ENCODE data around the gene FAM83G. TPM values are rescaled to one million over a fixed set of nuclear protein-coding genes. Genes with fewer than 3 reads are reported as not detected.
"Not testable (repeated sequence)": the region's sequence is repeated elsewhere in the genome, so short reads cannot be mapped to it uniquely, and the experiment has no call there.

Gene FAM83G
- total RNA-seq, result 3.4 to 9.4 TPM (median 8.2 TPM) in 3 replicates
- long read RNA-seq, full-length matches to known transcripts, result 4 of 13 reads
- long read RNA-seq, partial matches to known transcripts, result 9 of 13 reads
- long read RNA-seq, other reads (novel, unspliced or antisense), result 0 of 13 reads

DNA sequence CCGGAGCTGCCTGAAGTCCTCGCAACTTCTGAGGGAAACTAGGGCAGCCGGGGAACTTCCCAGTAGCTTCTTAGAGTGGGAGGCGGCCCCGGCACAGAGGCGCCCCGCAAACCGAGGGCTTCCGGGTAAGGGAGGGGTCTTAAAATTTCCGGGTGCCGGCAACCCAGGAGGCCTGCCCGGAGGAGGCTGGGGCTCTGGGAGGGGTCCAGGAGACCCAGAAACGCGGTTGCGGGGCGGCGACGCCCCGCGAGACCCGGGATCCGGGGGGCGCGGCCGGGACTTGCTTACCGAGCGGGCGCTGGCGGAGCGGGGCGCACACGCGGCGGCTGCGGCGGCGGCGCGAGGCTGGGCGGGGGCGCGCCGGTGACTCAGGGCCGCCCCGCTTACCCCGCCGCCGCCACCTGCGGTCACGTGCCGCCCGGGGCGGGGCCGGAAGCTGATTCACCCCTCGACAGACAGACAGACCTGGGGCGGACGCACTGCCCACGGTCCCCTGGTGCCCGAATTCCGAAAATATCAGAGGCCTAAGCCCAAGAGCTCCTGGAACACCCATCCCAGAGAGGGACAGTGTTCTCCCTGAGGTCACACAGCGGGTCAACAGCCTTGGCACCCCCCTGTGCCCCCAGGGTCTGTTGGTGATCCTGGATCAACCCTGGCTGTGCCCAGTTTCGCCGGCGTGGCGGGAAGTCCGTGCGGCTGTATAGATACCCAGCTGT, at the start of gene FAM83G:
FAM83G (minus strand) TSS at position 344 of the 716 bp plus-strand sequence. CDS start 723 bp downstream, outside the sequence.
- TF ChIP-seq, protein P1, sequence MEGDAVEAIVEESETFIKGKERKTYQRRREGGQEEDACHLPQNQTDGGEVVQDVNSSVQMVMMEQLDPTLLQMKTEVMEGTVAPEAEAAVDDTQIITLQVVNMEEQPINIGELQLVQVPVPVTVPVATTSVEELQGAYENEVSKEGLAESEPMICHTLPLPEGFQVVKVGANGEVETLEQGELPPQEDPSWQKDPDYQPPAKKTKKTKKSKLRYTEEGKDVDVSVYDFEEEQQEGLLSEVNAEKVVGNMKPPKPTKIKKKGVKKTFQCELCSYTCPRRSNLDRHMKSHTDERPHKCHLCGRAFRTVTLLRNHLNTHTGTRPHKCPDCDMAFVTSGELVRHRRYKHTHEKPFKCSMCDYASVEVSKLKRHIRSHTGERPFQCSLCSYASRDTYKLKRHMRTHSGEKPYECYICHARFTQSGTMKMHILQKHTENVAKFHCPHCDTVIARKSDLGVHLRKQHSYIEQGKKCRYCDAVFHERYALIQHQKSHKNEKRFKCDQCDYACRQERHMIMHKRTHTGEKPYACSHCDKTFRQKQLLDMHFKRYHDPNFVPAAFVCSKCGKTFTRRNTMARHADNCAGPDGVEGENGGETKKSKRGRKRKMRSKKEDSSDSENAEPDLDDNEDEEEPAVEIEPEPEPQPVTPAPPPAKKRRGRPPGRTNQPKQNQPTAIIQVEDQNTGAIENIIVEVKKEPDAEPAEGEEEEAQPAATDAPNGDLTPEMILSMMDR (IDR thresholded peaks at IDR 0.05), result no peak
- Mint-ChIP-seq H3K36me3 (ENCODE audit: low read depth) (no peaks in the 10 kb centered on the region), H3K27ac (ENCODE audit: unreplicated experiment) (peak within 1 kb of the TSS; percentile 61), H3K4me1 (ENCODE audit: low read depth) (peaks cover 15% of the 10 kb centered on the region), H3K9me3 (ENCODE audit: low read depth) (peaks cover 4% of the 10 kb centered on the region), H3K27me3 (ENCODE audit: low read depth) (no peaks in the 10 kb centered on the region), H3K4me3 (ENCODE audit: unreplicated experiment) (peak within 1 kb of the TSS; percentile 78)
- DNase-seq (ENCODE audit: low spot score), result no peak

- not testable (repeated sequence) for H3K27ac Mint-ChIP-seq (ENCODE audit: unreplicated experiment); H3K4me3 Mint-ChIP-seq (ENCODE audit: unreplicated experiment); H3K27me3 Mint-ChIP-seq (ENCODE audit: low read depth); H3K9me3 Mint-ChIP-seq (ENCODE audit: low read depth); DNase-seq (ENCODE audit: low spot score); H3K4me1 Mint-ChIP-seq (ENCODE audit: low read depth); H3K36me3 Mint-ChIP-seq (ENCODE audit: low read depth)
These were observed 44.3 kb upstream of the FAM83G start for GRCh38 chr17:19048826-19049225.

DNA sequence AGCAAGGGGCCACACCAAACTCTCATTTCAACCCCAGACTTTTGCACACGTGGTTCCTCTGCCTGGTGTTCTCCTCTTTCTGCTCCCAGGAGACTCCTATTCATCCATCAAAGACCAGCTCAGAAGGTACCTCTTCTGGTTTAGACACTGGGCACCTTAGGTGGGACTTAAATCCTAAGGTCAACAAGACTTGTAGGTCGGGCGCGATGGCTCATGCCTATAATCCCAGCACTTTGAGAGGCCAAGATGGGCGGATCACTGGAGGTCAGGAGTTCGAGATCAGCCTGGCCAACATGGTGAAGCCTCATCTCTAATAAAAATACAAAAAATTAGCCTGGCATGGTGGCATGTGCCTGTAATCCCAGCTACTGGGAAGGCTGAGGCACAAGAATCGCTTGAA, 42.9 kb upstream of the FAM83G start:
- H3K4me3 Mint-ChIP-seq (ENCODE audit: unreplicated experiment); H3K9me3 Mint-ChIP-seq (ENCODE audit: low read depth); H3K36me3 Mint-ChIP-seq (ENCODE audit: low read depth); DNase-seq (ENCODE audit: low spot score); H3K27me3 Mint-ChIP-seq (ENCODE audit: low read depth); H3K4me1 Mint-ChIP-seq (ENCODE audit: low read depth); H3K27ac Mint-ChIP-seq (ENCODE audit: unreplicated experiment): not testable (repeated sequence)

DNA sequence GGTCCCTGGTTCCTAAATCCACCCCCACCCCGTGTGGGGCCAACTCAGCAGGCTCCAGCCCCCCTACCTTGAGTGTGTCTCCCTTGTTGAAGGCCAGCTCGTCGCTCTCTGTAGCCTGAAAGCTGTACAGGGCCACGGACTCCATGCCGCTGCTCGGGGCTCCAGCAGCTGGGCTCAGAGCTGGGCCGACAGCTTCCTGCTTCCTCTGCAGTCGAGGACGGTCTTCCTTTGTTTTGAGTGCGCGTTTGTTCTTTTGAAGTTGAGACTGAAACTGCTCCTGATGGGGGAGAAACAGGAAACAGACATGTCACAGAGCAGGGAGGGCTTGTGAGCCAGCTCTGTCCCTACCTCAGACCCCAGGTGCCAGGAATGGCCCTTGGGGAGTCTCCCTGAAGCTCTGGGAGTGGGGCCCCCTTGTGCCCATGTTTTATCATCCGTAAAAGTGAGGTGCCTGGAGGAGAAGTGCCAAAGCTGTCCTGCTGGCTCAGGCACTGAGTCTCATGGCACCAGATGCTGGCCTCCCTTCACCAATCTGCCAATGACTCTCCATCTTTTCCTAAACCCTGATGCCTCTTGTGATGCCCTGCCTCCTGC, 42.3 kb upstream of the FAM83G start, which contains the start of gene GRAP:
GRAP (minus strand) TSS at position 176 of the 594 bp plus-strand sequence; CDS start at position 145, 31 bp downstream.
- H3K36me3 Mint-ChIP-seq (ENCODE audit: low read depth); H3K4me3 Mint-ChIP-seq (ENCODE audit: unreplicated experiment); H3K27me3 Mint-ChIP-seq (ENCODE audit: low read depth); DNase-seq (ENCODE audit: low spot score); H3K4me1 Mint-ChIP-seq (ENCODE audit: low read depth); H3K27ac Mint-ChIP-seq (ENCODE audit: unreplicated experiment); H3K9me3 Mint-ChIP-seq (ENCODE audit: low read depth): not testable (repeated sequence)

DNA sequence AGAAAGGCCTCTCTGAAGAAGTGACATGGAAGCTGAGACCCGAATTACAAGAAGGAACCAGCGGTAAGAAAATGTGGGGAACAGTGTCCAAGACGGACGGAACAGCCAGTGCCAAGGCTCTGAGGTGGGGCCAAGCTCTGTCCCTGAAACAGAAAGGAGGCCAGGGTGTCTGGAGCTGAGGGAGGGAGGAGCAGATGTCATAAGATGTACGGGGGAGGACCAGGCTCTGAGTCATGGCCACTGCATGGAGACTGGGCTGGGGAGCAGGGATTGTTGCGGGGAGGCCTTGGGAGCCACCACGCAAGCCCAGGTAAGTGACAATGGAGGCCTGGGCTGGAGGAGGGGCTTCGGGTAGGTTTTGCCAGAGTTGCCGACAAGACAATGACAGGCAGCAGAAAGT, 40.1 kb upstream of the FAM83G start:
- not testable (repeated sequence) for H3K27ac Mint-ChIP-seq (ENCODE audit: unreplicated experiment); H3K36me3 Mint-ChIP-seq (ENCODE audit: low read depth); DNase-seq (ENCODE audit: low spot score); H3K4me1 Mint-ChIP-seq (ENCODE audit: low read depth); H3K9me3 Mint-ChIP-seq (ENCODE audit: low read depth); H3K27me3 Mint-ChIP-seq (ENCODE audit: low read depth); H3K4me3 Mint-ChIP-seq (ENCODE audit: unreplicated experiment)

DNA sequence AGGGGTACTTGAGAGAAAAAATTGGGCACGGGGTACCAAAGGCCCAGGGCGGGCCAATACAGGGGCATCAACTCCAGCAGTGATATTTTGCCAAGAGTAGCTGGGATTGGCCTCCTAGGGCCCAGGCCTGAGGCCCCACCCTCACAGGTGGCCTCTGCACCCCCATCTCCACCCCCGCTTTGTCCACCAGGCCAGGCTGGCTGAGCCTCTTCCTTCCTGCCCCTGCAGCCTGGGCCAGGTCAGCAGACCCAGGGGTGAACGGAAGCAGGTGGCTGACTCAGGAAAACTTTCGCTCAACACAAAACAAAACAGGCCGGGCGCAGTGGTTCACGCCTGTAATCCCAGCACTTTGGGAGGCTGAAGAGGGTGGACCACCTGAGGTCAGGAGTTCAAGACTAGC, 38.5 kb upstream of the FAM83G start:
- not testable (repeated sequence) for H3K36me3 Mint-ChIP-seq (ENCODE audit: low read depth); DNase-seq (ENCODE audit: low spot score); H3K27me3 Mint-ChIP-seq (ENCODE audit: low read depth); H3K4me1 Mint-ChIP-seq (ENCODE audit: low read depth); H3K9me3 Mint-ChIP-seq (ENCODE audit: low read depth); H3K27ac Mint-ChIP-seq (ENCODE audit: unreplicated experiment); H3K4me3 Mint-ChIP-seq (ENCODE audit: unreplicated experiment)

GRCh38 chr17:19042369-19042768, 37.8 kb upstream of the FAM83G start:
- not testable (repeated sequence) for H3K27ac Mint-ChIP-seq (ENCODE audit: unreplicated experiment); H3K36me3 Mint-ChIP-seq (ENCODE audit: low read depth); H3K9me3 Mint-ChIP-seq (ENCODE audit: low read depth); DNase-seq (ENCODE audit: low spot score); H3K27me3 Mint-ChIP-seq (ENCODE audit: low read depth); H3K4me3 Mint-ChIP-seq (ENCODE audit: unreplicated experiment); H3K4me1 Mint-ChIP-seq (ENCODE audit: low read depth)

GRCh38 chr17:19041871-19042270, 37.3 kb upstream of the FAM83G start:
- H3K27me3 Mint-ChIP-seq (ENCODE audit: low read depth); H3K27ac Mint-ChIP-seq (ENCODE audit: unreplicated experiment); H3K4me3 Mint-ChIP-seq (ENCODE audit: unreplicated experiment); H3K9me3 Mint-ChIP-seq (ENCODE audit: low read depth); H3K36me3 Mint-ChIP-seq (ENCODE audit: low read depth); H3K4me1 Mint-ChIP-seq (ENCODE audit: low read depth); DNase-seq (ENCODE audit: low spot score): not testable (repeated sequence)

GRCh38 chr17:19040350-19040749, 35.8 kb upstream of the FAM83G start:
- not testable (repeated sequence) for H3K36me3 Mint-ChIP-seq (ENCODE audit: low read depth); H3K27ac Mint-ChIP-seq (ENCODE audit: unreplicated experiment); H3K27me3 Mint-ChIP-seq (ENCODE audit: low read depth); H3K4me3 Mint-ChIP-seq (ENCODE audit: unreplicated experiment); H3K4me1 Mint-ChIP-seq (ENCODE audit: low read depth); H3K9me3 Mint-ChIP-seq (ENCODE audit: low read depth); DNase-seq (ENCODE audit: low spot score)

- not testable (repeated sequence) for H3K4me3 Mint-ChIP-seq (ENCODE audit: unreplicated experiment); H3K27ac Mint-ChIP-seq (ENCODE audit: unreplicated experiment); H3K27me3 Mint-ChIP-seq (ENCODE audit: low read depth); DNase-seq (ENCODE audit: low spot score); H3K9me3 Mint-ChIP-seq (ENCODE audit: low read depth); H3K4me1 Mint-ChIP-seq (ENCODE audit: low read depth); H3K36me3 Mint-ChIP-seq (ENCODE audit: low read depth)
These were observed 34.2 kb upstream of the FAM83G start for GRCh38 chr17:19038730-19039129.

- H3K9me3 Mint-ChIP-seq (ENCODE audit: low read depth); H3K4me3 Mint-ChIP-seq (ENCODE audit: unreplicated experiment); DNase-seq (ENCODE audit: low spot score); H3K27me3 Mint-ChIP-seq (ENCODE audit: low read depth); H3K36me3 Mint-ChIP-seq (ENCODE audit: low read depth); H3K27ac Mint-ChIP-seq (ENCODE audit: unreplicated experiment); H3K4me1 Mint-ChIP-seq (ENCODE audit: low read depth): not testable (repeated sequence)
These were observed 33.4 kb upstream of the FAM83G start for GRCh38 chr17:19038007-19038406.

- H3K4me1 Mint-ChIP-seq (ENCODE audit: low read depth); H3K9me3 Mint-ChIP-seq (ENCODE audit: low read depth); H3K36me3 Mint-ChIP-seq (ENCODE audit: low read depth); H3K27me3 Mint-ChIP-seq (ENCODE audit: low read depth); H3K27ac Mint-ChIP-seq (ENCODE audit: unreplicated experiment); DNase-seq (ENCODE audit: low spot score); H3K4me3 Mint-ChIP-seq (ENCODE audit: unreplicated experiment): not testable (repeated sequence)
These were observed 33.0 kb upstream of the FAM83G start for GRCh38 chr17:19037547-19037946.

Measured in chondrocyte (in vitro differentiated cells).